NCI-H2196 treated with DMSO at 0.1 percent for 48 hours (cell line): ENCODE results near the gene ADAMTSL1.

ENCODE experiments used
- DNase-seq: peaks from one replicate; lab custom pipeline; 2025; ENCODE audit not compliant: unreplicated experiment; lab: John Stamatoyannopoulos, UW

Gene ADAMTSL1, protein sequence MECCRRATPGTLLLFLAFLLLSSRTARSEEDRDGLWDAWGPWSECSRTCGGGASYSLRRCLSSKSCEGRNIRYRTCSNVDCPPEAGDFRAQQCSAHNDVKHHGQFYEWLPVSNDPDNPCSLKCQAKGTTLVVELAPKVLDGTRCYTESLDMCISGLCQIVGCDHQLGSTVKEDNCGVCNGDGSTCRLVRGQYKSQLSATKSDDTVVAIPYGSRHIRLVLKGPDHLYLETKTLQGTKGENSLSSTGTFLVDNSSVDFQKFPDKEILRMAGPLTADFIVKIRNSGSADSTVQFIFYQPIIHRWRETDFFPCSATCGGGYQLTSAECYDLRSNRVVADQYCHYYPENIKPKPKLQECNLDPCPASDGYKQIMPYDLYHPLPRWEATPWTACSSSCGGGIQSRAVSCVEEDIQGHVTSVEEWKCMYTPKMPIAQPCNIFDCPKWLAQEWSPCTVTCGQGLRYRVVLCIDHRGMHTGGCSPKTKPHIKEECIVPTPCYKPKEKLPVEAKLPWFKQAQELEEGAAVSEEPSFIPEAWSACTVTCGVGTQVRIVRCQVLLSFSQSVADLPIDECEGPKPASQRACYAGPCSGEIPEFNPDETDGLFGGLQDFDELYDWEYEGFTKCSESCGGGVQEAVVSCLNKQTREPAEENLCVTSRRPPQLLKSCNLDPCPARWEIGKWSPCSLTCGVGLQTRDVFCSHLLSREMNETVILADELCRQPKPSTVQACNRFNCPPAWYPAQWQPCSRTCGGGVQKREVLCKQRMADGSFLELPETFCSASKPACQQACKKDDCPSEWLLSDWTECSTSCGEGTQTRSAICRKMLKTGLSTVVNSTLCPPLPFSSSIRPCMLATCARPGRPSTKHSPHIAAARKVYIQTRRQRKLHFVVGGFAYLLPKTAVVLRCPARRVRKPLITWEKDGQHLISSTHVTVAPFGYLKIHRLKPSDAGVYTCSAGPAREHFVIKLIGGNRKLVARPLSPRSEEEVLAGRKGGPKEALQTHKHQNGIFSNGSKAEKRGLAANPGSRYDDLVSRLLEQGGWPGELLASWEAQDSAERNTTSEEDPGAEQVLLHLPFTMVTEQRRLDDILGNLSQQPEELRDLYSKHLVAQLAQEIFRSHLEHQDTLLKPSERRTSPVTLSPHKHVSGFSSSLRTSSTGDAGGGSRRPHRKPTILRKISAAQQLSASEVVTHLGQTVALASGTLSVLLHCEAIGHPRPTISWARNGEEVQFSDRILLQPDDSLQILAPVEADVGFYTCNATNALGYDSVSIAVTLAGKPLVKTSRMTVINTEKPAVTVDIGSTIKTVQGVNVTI (N-terminal part only)

GRCh38 chr9:18473652-18474279, at the start of gene ADAMTSL1:
Gene ADAMTSL1, plus strand, starts transcription at chr9:18474153. Its CDS starts 80 bp downstream, at chr9:18474233.
- no peak for DNase-seq

DNA sequence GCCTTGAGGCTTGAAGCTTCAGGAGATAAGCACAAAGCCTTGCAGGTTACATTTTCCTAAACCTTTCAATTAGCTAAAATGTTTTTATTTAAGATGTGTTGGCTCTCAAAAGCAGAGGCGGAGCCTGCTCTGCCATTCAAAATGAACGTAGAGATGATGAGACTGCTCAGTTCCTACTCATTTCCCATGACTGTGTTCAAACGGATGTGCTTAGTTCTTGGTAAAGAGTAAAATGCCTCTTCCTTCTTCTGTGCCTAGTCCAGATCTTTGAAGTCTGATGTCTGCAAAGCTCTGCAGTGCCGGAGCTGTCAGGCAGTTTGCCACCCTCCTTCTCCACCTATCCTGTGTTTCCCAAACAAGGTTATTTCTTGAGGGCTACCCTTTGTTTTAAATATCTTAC, 46.3 kb upstream of the ADAMTSL1 start:
- no peak for DNase-seq

- no peak for DNase-seq
Observed at GRCh38 chr9:18428661-18429060, 45.3 kb upstream of the ADAMTSL1 start.

DNA sequence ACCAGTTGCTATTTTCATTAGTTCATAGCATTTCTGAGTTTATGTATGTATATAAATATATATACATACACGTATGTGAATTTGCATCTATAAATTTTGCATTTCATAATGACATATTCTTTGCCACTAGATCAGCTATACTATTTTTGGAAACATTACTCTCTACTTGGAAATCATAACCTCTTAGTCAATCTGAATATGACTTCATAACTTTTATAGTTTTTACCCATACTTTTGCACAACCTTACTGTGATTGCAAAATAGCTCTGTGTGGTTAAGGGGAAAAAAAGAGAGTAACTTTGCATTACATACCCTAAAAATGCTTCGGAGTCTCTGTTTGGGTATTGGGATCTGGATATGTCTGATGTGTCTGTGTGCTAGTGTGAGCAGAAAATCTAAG, 44.9 kb upstream of the ADAMTSL1 start:
- no peak for DNase-seq

GRCh38 chr9:18433620-18434019, 40.3 kb upstream of the ADAMTSL1 start:
- no peak for DNase-seq

GRCh38 chr9:18437315-18438201, 36.4 kb upstream of the ADAMTSL1 start:
- DNase-seq = peak; percentile 30

DNA sequence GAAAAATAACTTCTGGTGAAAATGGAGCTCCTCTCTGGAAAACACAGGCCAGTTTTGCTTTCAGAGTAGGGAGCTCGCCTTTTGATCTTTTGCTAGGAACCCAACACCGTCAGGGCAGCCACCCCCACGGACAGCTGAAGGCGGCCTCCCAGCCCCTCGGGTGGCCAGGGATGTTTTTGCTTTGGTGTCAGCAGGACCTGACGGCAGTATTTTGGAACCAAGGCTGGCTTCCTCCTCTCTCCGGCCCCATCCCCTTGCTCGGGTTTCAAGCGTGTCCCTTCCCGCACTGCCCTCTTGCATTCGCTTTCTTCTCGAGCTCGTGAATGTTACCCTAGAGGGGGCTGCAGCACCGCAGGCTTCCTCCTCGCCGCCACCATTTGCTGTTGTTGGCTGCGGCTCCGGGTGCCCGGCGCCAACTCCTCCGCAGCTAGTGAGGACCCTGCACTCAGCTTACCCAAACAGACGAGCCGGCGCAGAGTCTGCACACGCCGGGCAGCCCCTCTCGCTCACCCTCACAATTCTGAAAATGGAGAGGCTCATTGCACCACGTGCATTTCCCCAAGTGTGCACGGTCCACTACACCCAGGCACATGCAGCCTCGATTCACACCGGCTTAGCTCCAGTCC, 35.5 kb upstream of the ADAMTSL1 start:
- no peak for DNase-seq

GRCh38 chr9:18438951-18439350, 35.0 kb upstream of the ADAMTSL1 start:
- no peak for DNase-seq

DNA sequence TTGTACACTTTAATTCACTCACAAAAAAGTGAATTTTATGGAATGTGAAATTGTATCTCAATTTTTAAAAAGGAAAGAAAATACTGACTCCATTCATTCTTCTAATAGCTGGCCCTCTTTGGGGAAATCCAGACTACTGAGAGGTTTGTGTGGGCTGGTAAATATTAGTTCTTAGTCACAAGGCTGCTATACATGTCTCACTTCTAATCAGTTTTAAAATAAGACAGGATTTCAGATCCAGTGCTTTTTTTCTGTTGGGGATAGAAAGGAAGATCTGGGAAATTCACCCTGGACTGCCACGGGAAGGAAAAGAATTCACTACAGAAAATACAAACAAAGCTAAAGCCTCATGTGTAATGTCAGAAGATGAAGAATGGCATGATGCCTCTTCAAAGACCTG, 32.7 kb upstream of the ADAMTSL1 start:
- DNase-seq = no peak

GRCh38 chr9:18442629-18443491, 31.1 kb upstream of the ADAMTSL1 start:
- DNase-seq = peak; percentile 13

DNA sequence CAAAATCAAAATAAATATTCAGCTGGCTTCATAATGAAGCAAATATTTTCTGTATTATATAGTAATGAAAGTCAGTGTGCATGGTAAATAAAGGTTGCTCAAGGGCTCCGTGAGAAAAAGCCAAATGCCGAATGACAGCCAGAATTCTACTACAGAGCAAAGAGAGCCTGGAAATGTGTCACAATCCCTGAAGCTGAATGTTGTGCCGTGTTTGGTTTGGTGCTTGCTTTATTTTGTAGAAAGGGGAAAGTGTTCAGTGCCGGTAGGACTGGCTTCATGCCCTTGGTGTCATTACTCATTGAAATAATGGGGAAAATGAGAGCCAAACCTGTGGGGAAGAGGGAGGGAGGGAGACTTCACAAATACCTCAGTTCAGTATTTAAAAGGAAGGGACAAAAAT, 26.8 kb upstream of the ADAMTSL1 start:
- DNase-seq = no peak

DNA sequence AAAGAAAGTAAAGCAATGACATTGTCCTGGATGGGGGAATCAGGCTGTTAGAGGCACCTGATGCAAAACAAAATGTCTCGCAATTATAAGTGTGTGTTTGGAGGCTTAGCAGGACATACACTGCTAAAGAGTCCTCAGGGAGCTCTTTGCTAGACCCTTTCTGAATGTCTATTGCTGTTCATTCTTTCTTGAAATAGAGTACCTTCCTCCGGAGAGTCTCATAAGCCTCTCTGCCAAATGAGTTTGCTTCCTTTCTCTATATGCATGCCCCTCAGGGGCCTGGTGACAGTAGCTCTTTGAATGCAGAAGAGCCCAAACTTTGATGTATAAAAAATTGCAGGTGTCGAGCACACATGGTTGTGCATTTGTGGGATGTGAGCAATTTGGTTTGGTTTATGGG, 26.4 kb upstream of the ADAMTSL1 start:
- no peak for DNase-seq

DNA sequence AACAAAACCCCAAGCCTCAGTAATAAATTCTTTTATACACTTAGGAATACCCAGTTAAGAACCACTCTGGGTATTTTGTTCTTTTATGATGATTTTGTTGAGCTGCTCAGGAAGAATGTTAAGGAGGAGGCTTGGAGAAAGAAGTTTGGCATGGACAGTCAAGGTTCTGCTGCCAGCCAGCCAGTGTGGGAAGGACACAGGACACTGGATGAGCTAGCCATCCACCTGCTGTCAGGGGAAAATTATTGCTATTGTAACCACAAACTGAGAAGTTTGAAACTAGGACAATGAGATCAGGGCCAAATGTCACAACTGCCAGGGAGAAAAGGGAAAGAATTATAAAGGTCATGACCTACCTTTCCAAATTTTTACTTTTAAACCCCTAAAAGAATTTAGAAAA, 25.9 kb upstream of the ADAMTSL1 start:
- no peak for DNase-seq

GRCh38 chr9:18451406-18451805, 22.5 kb upstream of the ADAMTSL1 start:
- DNase-seq = no peak

DNA sequence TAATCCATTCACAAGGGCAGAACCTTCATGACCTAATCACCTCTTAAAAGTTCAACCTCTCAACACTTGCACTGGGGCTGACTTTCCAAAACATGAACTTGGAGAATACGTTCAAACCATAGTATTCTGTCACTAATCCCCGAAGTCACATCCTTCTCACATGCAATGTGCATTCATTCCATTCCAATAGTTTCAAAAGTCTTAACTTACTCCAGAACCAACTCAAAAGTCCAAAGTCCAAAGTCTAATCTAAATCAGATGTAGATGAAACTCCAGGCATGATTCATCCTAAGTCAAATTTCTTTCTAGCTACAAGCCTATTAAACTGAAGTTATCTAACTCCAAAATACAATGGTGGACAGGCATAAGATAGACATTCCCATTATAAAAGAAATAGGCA, 21.7 kb upstream of the ADAMTSL1 start:
- DNase-seq = no peak

GRCh38 chr9:18456624-18457237, 17.2 kb upstream of the ADAMTSL1 start:
- DNase-seq = no peak

- no peak for DNase-seq
Observed at GRCh38 chr9:18457510-18457909, 16.4 kb upstream of the ADAMTSL1 start.
